HG03097 (cell line): ENCODE results near the gene TBK1.
"Not testable (repeated sequence)": the region's sequence is repeated elsewhere in the genome, so short reads cannot be mapped to it uniquely, and the experiment has no call there.

Source experiments
- ATAC-seq: cut with Tn5 transposase; IDR thresholded peaks from one replicate; pipeline ENCODE4 v1.9.1; 2021; ENCODE audit not compliant: unreplicated experiment, low FRiP score

TBK1 gene

GRCh38 chr12:64494998-64495729 lies 43.2 kb downstream of the TBK1 start:
- no peak for ATAC-seq

DNA sequence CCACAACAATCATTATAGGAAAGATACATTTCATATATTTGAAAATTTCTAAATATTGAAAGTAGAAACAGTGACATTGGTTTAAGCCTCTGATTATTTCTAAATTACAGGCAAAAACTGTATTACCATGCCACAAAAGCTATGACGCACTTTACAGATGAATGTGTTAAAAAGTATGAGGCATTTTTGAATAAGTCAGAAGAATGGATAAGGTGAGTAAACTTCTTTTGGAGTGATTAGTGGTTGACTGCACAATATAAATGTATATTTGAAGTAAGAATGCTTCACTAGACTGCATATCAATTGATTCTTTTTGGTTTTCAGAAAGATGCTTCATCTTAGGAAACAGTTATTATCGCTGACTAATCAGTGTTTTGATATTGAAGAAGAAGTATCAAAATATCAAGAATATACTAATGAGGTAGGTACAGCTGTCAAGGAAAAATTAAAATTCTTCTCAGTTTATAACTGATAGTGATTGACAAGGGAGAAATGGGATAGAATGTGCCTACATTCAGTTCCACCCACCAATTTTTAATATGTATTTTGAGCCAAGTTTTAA lies 45.0 kb downstream of the TBK1 start:
- ATAC-seq: no peak

DNA sequence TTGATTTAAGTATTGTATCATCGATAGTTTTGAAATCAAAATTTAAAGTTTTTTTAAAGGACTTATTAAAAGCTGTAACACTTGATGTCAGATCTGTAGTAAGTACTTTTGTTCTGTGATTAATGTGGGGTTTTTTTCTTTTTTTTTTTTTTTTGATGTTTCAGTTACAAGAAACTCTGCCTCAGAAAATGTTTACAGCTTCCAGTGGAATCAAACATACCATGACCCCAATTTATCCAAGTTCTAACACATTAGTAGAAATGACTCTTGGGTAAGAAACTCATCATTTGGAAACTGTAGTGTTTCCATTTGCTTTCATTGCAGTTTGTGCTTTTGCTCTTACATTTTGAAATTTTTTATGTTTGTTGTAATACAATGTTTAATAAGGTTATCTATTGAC lies 45.6 kb downstream of the TBK1 start:
- no peak for ATAC-seq

DNA sequence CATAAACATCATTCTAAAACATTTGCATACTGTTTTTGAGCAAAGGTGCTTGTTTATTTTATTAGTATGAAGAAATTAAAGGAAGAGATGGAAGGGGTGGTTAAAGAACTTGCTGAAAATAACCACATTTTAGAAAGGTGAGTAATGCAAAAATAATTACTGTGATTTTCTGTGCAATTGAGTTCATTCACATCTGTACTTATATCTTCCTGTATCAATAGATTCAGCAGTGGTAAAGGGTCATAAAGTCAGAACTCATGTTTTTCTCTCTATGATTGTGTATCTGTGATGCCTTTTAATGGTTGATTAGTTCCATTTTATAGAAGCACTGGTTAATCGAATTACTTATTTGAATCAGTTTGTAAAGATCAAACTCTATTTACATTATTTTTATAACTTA lies 46.0 kb downstream of the TBK1 start:
- ATAC-seq: no peak

DNA sequence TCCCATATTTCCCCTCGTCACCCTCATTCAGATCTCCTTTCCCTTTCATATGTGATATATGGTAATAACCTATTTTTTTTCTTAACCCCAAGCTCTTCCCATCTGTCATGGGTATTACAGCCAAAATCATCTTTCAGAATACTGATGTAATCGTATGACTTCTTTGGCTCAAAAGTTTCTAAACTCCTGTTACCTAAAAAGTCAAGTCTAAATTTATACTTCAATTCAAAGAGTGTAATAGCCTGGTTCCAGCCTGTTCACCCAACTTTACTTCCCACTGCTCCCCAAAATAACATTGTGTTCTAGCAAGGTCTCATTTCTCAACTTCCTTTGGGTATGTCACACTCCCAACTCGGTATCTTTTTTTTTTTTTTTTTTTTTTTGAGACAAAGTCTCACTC lies 48.5 kb downstream of the TBK1 start:
- ATAC-seq: no peak

GRCh38 chr12:64501486-64501885 lies 49.6 kb downstream of the TBK1 start:
- ATAC-seq: no peak

DNA sequence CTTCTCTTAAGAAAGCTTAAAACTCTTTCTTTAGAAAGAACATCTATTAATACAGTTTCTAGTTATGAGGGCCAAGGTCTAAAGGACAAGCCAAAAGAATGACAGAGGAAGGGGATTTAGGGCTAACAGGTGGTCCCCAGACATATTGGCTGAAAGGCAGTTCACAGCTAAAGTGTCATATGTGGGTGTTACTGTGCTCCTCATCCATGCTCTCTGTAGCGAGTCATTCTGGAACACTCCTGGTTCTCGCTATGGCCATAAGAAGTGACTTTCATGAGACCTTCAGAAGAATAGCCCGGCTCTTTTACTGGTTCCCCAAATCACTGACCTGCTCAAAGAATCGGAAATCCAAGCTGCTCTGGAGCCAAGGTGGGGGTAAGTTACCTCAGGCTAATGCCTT lies 55.0 kb downstream of the TBK1 start:
- no peak for ATAC-seq

- no peak for ATAC-seq
Observed at GRCh38 chr12:64510667-64511066, 58.7 kb downstream of the TBK1 start.

GRCh38 chr12:64518396-64518795 lies 66.5 kb downstream of the TBK1 start:
- no peak for ATAC-seq

- ATAC-seq: no peak
Observed at GRCh38 chr12:64521833-64522232, 69.9 kb downstream of the TBK1 start.

GRCh38 chr12:64522316-64522715 lies 70.4 kb downstream of the TBK1 start:
- ATAC-seq: no peak

GRCh38 chr12:64522807-64523206 lies 70.9 kb downstream of the TBK1 start:
- no peak for ATAC-seq

- not testable (repeated sequence) for ATAC-seq
Observed at GRCh38 chr12:64523565-64524444, 71.9 kb downstream of the TBK1 start.

GRCh38 chr12:64525461-64526160 lies 73.7 kb downstream of the TBK1 start:
- no peak for ATAC-seq

DNA sequence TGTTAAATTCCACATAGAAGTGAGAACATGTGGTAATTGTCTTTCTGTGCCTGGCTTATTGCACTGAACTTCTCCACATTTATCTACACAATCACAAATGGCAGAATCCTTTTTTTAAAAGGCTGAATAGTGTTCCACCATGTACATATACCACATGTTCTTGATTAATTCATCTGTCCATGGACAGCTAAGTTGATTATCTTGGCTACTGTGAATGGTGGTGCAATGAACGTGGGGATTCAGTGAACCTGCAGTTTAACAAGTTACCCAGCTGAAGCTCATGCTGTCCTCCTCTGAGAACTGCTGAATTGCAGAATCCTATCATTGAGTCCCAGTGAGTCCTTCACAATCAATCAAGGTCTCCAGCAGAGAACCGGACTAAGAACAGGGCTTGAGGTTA lies 74.9 kb downstream of the TBK1 start:
- ATAC-seq: no peak

GRCh38 chr12:64528616-64529015 lies 76.7 kb downstream of the TBK1 start:
- no peak for ATAC-seq

GRCh38 chr12:64530566-64530965 lies 78.6 kb downstream of the TBK1 start:
- no peak for ATAC-seq

DNA sequence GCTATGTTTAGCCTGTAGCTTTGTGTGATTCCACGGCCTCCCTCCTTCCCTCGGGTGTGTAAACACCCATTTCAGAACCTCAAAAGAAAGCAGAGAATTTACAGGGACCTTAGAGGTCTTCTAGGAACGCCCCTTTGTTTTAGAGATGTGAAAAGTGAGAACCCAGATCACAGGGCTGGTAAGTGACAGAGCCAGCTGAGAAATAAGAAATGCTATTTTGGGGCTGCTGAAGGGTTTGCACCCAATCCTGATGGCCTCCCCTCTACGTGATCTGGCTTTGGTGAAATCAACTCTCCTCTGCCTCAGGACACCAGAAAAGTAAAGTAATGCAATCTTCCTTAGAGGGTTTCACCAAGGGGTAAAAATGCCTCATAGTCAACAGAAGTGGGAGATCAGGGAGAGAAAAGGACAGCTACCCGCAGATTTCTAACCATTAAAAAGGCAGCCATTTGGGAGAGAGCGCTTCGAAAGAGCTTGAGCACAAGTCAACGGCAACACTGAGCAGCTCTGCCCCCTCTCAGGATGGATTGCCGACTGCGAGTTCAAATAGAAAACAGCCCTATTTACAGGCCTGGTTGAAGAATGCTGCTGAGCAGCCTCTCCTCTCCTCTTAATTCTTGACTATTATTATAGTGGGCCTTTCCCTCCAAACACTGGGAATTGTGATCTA lies 79.9 kb downstream of the TBK1 start:
- ATAC-seq: no peak

- no peak for ATAC-seq
Observed at GRCh38 chr12:64532734-64533351, 80.9 kb downstream of the TBK1 start.

DNA sequence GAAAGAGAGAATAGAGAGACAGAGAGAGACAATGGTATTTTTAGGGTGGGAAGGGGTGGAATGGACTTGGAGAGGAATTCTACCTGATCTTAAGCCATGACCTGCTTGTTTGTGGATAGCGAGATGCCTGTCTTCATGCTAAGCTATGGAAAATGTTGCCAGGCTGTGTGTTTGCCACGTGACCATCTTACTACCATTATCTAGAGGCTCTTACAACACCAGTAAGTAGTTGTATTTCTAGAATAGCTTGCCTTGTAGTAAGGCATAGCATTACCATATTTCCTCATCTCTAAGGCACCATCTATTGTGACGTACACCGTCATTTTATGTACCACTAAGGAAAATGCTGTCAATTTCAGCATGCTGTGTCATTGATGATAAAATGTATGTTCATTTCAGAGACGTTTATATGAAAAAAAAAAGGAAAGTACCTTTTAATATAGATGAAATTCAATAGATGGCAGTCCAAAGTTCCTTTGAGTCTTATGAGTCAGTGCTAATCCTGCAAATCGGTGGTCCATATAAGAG lies 82.8 kb downstream of the TBK1 start:
- no peak for ATAC-seq
